ENCODE data around the gene PTPRZ1. TPM values are rescaled to one million over a fixed set of nuclear protein-coding genes. Genes with fewer than 3 reads are reported as not detected.

Gene PTPRZ1
- total RNA-seq, 1 experiment from 2014 or later: not detected

DNA sequence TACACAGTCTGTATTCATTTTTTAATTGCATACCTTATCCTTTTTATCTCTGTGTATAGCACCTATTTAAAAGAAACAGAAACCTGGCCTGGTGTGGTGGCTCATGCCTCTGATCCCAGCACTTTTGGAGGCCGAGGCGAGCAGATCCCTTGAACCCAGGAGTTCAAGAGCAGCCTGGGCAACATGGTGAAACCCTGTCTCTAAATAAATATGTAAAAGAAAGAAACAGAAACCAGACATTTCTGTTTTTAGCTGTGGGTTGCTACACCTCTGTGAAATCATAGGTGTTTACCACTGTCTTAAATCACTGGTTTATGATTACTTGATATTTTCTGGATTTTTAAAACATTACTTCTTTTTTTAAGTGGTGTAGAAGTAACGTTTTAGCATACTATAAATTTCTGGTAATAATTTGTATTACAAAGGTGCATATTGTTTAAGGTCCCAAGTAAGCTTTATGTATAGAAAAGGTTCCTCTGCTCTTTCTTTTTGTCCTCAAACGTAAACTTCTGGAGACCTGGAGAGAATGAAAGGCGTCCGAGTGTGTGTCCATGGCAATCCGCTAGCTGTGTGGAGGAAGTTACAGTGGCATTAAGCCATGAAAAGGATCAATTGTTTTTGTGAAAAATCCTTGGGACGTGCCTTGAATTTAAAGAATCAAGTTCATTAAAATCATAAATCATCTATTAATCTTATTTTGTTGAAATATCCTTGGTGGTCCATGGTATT, 41.1 kb downstream of the PTPRZ1 start:
- POLR2A ChIA-PET: no interaction called here
- H3K9me3 ChIP-seq: no peaks in the 10 kb centered on the region
- H3K27me3 ChIP-seq (replicated peaks; ENCODE audit: control insufficient read depth, insufficient read depth, low read length): no peaks in the 10 kb centered on the region
- CTCF ChIA-PET: no interaction called here
- H3K4me1 ChIP-seq: no peaks in the 10 kb centered on the region
- Mint-ChIP-seq H3K27me3 (ENCODE audit: insufficient read depth, unreplicated experiment) (peaks cover 19% of the 10 kb centered on the region), H3K36me3 (ENCODE audit: insufficient read depth, unreplicated experiment) (no peaks in the 10 kb centered on the region), H3K4me1 (ENCODE audit: low read depth, unreplicated experiment) (no peaks in the 10 kb centered on the region), H3K4me3 (ENCODE audit: unreplicated experiment) (no peak overlapping the region), H3K9me3 (ENCODE audit: unreplicated experiment) (no peaks in the 10 kb centered on the region), H3K27ac (ENCODE audit: unreplicated experiment) (no peak overlapping the region)
- H3K36me3 ChIP-seq (ENCODE audit: control insufficient read depth, insufficient read depth, low read length): no peaks in the 10 kb centered on the region
- DNase-seq: no peak
- TF ChIP-seq, protein P1, sequence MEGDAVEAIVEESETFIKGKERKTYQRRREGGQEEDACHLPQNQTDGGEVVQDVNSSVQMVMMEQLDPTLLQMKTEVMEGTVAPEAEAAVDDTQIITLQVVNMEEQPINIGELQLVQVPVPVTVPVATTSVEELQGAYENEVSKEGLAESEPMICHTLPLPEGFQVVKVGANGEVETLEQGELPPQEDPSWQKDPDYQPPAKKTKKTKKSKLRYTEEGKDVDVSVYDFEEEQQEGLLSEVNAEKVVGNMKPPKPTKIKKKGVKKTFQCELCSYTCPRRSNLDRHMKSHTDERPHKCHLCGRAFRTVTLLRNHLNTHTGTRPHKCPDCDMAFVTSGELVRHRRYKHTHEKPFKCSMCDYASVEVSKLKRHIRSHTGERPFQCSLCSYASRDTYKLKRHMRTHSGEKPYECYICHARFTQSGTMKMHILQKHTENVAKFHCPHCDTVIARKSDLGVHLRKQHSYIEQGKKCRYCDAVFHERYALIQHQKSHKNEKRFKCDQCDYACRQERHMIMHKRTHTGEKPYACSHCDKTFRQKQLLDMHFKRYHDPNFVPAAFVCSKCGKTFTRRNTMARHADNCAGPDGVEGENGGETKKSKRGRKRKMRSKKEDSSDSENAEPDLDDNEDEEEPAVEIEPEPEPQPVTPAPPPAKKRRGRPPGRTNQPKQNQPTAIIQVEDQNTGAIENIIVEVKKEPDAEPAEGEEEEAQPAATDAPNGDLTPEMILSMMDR (IDR thresholded peaks at IDR 0.05; ENCODE audit: insufficient read depth in 1 of 2, low read depth in 1 of 2, low read length in 1 of 2, severe bottlenecking in 1 of 2, unreplicated experiment in 1 of 2): no peak
- H3K4me3 ChIP-seq (ENCODE audit: low read depth, low read length): no peak overlapping the region
- BruUV-seq (replicated peaks): no TSS peak
- intact Hi-C loops (cut with micrococcal nuclease; ENCODE audit: unreplicated experiment): no loop called here

DNA sequence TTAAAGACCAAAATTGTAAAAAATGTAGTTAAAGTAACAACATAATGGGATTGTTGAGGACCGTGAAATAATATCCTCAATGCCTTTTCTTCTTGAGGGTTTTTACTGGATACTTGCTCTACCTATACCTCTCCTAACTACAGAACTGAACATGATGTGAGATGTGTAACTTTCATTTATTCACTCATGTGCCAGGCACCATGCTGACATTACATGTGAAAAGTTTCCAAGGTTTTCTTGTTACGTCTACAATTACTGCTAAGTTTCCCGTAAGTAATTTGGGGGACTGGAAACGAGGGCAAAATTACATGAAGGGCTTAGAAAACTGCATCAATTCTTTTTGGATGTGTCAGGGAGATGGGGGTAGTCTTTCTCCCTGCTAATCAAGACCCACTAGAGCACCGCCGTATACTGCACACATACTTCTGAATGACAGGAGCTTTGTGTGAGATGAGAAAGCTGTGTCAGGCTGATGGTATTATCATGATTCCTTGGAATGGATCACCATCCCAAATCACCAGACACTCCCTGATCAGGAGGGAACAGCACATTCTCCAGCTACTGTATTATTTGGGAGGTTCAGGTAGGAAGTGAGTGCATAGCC, 41.8 kb downstream of the PTPRZ1 start:
- H3K4me1 Mint-ChIP-seq (ENCODE audit: low read depth, unreplicated experiment): no peaks in the 10 kb centered on the region
- H3K4me3 ChIP-seq (ENCODE audit: low read depth, low read length): no peak overlapping the region
- no peaks in the 10 kb centered on the region for H3K9me3 ChIP-seq
- no peaks in the 10 kb centered on the region for H3K9me3 Mint-ChIP-seq (ENCODE audit: unreplicated experiment)
- H3K36me3 Mint-ChIP-seq (ENCODE audit: insufficient read depth, unreplicated experiment): no peaks in the 10 kb centered on the region
- H3K27me3 ChIP-seq (replicated peaks; ENCODE audit: control insufficient read depth, insufficient read depth, low read length): no peaks in the 10 kb centered on the region
- no peak for DNase-seq
- TF ChIP-seq, protein P1 (IDR thresholded peaks at IDR 0.05; ENCODE audit: insufficient read depth in 1 of 2, low read depth in 1 of 2, low read length in 1 of 2, severe bottlenecking in 1 of 2, unreplicated experiment in 1 of 2): no peak
- ChIA-PET POLR2A (no interaction called here), CTCF (no interaction called here)
- BruUV-seq (replicated peaks): no TSS peak
- H3K4me1 ChIP-seq: no peaks in the 10 kb centered on the region
- H3K36me3 ChIP-seq (ENCODE audit: control insufficient read depth, insufficient read depth, low read length): no peaks in the 10 kb centered on the region
- H3K27me3 Mint-ChIP-seq (ENCODE audit: insufficient read depth, unreplicated experiment): peaks cover 18% of the 10 kb centered on the region
- H3K27ac Mint-ChIP-seq (ENCODE audit: unreplicated experiment): no peak overlapping the region
- intact Hi-C loops (cut with micrococcal nuclease; ENCODE audit: unreplicated experiment): no loop called here
- no peak overlapping the region for H3K4me3 Mint-ChIP-seq (ENCODE audit: unreplicated experiment)

DNA sequence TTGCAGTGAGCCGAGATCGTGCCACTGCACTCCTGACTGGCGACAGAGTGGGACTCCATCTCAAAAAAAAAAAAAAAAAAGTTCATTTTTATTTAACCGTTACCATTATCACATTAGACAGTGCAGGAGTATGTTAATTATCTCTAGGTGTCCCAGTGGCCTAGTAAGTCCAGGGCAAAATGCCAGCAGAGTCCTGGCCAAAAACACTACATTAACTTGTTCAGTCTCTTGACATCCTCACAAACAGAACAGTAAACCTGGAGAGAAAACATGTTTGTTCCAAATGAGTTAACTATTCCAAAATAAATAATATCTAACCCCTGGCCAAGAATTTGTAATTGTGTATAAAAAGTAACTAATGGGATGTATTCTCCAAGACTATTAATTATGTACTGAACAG, 43.2 kb downstream of the PTPRZ1 start:
- CTCF ChIA-PET: no interaction called here
- Mint-ChIP-seq H3K27me3 (ENCODE audit: insufficient read depth, unreplicated experiment) (peaks cover 14% of the 10 kb centered on the region), H3K27ac (ENCODE audit: unreplicated experiment) (no peak overlapping the region), H3K36me3 (ENCODE audit: insufficient read depth, unreplicated experiment) (no peaks in the 10 kb centered on the region), H3K4me1 (ENCODE audit: low read depth, unreplicated experiment) (no peaks in the 10 kb centered on the region), H3K9me3 (ENCODE audit: unreplicated experiment) (no peaks in the 10 kb centered on the region), H3K4me3 (ENCODE audit: unreplicated experiment) (no peak overlapping the region)
- no peak for DNase-seq
- no peaks in the 10 kb centered on the region for H3K27me3 ChIP-seq (replicated peaks; ENCODE audit: control insufficient read depth, insufficient read depth, low read length)
- H3K4me3 ChIP-seq (ENCODE audit: low read depth, low read length): no peak overlapping the region
- no peaks in the 10 kb centered on the region for H3K4me1 ChIP-seq
- TF ChIP-seq, protein P1 (IDR thresholded peaks at IDR 0.05; ENCODE audit: insufficient read depth in 1 of 2, low read depth in 1 of 2, low read length in 1 of 2, severe bottlenecking in 1 of 2, unreplicated experiment in 1 of 2): no peak
- intact Hi-C loops (cut with micrococcal nuclease; ENCODE audit: unreplicated experiment): no loop called here
- BruUV-seq (replicated peaks): no TSS peak
- POLR2A ChIA-PET: no interaction called here
- H3K36me3 ChIP-seq (ENCODE audit: control insufficient read depth, insufficient read depth, low read length): no peaks in the 10 kb centered on the region
- no peaks in the 10 kb centered on the region for H3K9me3 ChIP-seq
